Vagina (tissue), 2 donors: ENCODE data around the gene CWF19L1. TPM values are rescaled to one million over a fixed set of nuclear protein-coding genes. Genes with fewer than 3 reads are reported as not detected.

Experiments
- DNase-seq, 2 donors: peaks; one replicate each; pipeline ENCODE4 v3.0.0-alpha.2; 2017; ENCODE audit errors: extremely low spot score in 2 of 2
- H3K27ac ChIP-seq: fragments of 200-600 bp; sonication (generic); one replicate; pipeline ENCODE4 v1.5.1; 2019
- H3K27me3 ChIP-seq: fragments of 200-600 bp; sonication (generic); one replicate; pipeline ENCODE4 v1.5.1; 2019
- H3K36me3 ChIP-seq, 2 donors: fragments of 200-600 bp; sonication (generic); one replicate each; pipeline ENCODE4 v1.5.1; 2017 to 2019
- H3K4me1 ChIP-seq: fragments of 200-600 bp; sonication (generic); one replicate; pipeline ENCODE4 v1.5.1; 2019
- H3K4me3 ChIP-seq, 2 donors: fragments of 200-600 bp; sonication (generic); 1 replicate in 1 of 2; 2 replicates in 1 of 2; pipeline ENCODE4 v1.5.1; 2016 to 2019
- H3K9me3 ChIP-seq: fragments of 200-600 bp; sonication (generic); one replicate; pipeline ENCODE4 v1.5.1; 2019
- CTCF ChIP-seq, 3 experiments: fragments of 450-650 bp in 2 of 3; fragments of 200-600 bp in 1 of 3; sonication (generic) in 1 of 3; IDR thresholded peaks; one replicate each; pipeline ENCODE4 v1.5.1; 2017 to 2019; ENCODE audit warnings: antibody characterized with exemption in 3 of 3, mild to moderate bottlenecking in 2 of 3, moderate library complexity in 2 of 3
- POLR2A ChIP-seq, 2 donors: fragments of 450-650 bp; IDR thresholded peaks; one replicate each; pipeline ENCODE4 v1.6.1; 2017; ENCODE audit warnings: antibody characterized with exemption in 2 of 2, mild to moderate bottlenecking in 2 of 2, moderate library complexity in 2 of 2
- POLR2AphosphoS5 ChIP-seq, 2 donors: sonication (generic); formaldehyde crosslinking; IDR thresholded peaks; one replicate each; pipeline ENCODE4 v1.9.0; 2017; ENCODE audit warnings: antibody characterized with exemption in 2 of 2, mild to moderate bottlenecking in 2 of 2, low read depth in 1 of 2; ENCODE audit not compliant: insufficient read depth in 1 of 2
- intact Hi-C: fragments of 100-400 bp; cut with DNase I; formaldehyde crosslinking; loops from one replicate; pipeline ENCODE4 v1.15.1; 2023
- total RNA-seq: library from RNA; depleted of rRNA; stranded (reverse); fragments of >200 nt; gene quantifications from one replicate; pipeline ENCODE4 v1.2.3, GENCODE V29; 2016

CWF19L1 gene
- total RNA-seq, 1 donor from 2014 or later = 13.3 TPM

DNA sequence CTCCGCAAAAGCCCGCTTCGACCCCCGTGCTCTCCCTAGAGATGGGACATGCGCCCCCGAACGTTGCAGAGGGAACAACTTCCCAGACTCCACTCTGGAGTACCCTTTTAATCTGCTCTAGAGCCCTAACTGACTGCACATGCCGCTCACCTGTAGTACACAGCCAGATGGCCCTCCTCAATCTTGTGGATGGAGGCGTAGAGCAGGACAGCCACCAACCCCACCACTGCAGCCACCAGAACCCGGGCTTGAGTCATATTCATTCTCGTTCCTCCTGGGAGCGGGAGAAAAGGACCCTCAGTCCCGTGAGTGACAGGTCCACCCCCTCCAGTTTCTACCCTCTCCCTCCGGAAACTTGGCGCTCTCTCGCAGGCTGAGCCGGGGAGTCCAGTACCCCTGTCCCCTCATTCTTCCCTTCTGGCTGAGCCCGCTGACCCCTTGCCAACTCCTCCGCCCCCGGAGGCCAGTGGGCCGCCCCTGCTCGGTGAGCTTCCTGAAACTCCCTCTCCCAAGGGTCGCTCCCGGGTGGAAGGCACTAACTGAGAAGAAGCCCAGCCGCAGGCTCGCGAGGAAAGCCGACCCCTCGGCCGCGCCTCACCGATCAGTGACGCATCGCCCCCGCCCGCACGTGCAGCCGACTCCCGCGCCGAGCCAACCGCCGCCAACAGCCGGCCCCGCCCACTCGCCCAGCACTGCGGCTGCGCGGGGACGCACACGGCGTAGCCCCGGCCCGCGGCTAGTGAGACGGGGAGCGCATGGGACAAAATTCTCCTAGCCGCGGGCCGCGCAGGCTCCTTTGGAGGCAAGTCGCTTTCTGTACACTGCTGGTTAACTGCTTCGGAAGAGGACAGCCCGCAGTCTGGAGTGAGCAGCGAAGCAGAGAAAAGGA lies 81.8 kb downstream of the CWF19L1 start, which contains the start of gene ERLIN1:
Gene ERLIN1 (minus strand): TSS at position 666 of the 889 bp plus-strand sequence. CDS start 403 bp downstream, at position 263.
- H3K9me3 ChIP-seq = no peaks in the 10 kb centered on the region
- DNase-seq = peak in 1 of 2 donors; percentile 90
- TF ChIP-seq CTCF (IDR thresholded peaks at IDR 0.05) (peak in 2 of 3 experiments; percentile 5 to 19), POLR2AphosphoS5 (IDR thresholded peaks at IDR 0.05; ENCODE audit: insufficient read depth in 1 of 2, low read depth in 1 of 2) (peak; percentile 67 to 80), POLR2A (IDR thresholded peaks at IDR 0.05) (peak in 1 of 2 donors; percentile 51)
- H3K4me1 ChIP-seq = peaks cover 39% of the 10 kb centered on the region
- peak within 1 kb of the TSS; percentile 62 to 77 for H3K4me3 ChIP-seq
- intact Hi-C loops = no loop called here
- peaks cover 0 to 22% of the 10 kb centered on the region in 2 donors for H3K36me3 ChIP-seq
- no peaks in the 10 kb centered on the region for H3K27me3 ChIP-seq
- peak within 1 kb of the TSS; percentile 72 for H3K27ac ChIP-seq

- H3K27ac ChIP-seq = peak overlapping the region; percentile 72
- intact Hi-C loops = no loop called here
Measured at GRCh38 chr10:100184840-100185239, 82.6 kb downstream of the CWF19L1 start.

DNA sequence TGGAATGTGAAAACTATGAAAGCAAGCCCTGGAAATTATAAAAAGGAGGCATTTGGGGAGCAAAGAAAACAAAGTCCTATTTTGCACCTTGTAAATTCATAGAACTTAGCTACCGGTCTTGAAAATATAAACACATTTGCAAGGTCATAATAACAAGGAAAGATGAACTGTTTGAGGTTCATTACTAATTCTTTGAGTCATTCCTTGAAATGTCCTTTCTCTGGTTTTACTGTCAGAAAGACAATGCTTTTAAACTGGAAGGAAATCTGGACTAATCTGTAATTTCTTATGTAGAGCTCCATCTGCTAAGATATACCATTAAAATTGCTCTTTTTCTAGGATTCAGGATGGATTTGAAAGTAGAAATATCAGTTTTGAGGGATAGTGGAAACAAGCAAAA lies 83.0 kb downstream of the CWF19L1 start:
- DNase-seq = no peak
- Histone ChIP-seq H3K9me3 (no peaks in the 10 kb centered on the region), H3K4me1 (peaks cover 39% of the 10 kb centered on the region), H3K27me3 (no peaks in the 10 kb centered on the region), H3K36me3 (peaks cover 0 to 11% of the 10 kb centered on the region in 2 donors), H3K27ac (peak overlapping the region; percentile 72), H3K4me3 (peak overlapping the region; percentile 62 to 77)
- TF ChIP-seq POLR2AphosphoS5 (IDR thresholded peaks at IDR 0.05; ENCODE audit: insufficient read depth in 1 of 2, low read depth in 1 of 2) (no peak), CTCF (IDR thresholded peaks at IDR 0.05) (no peak), POLR2A (IDR thresholded peaks at IDR 0.05) (no peak)
- intact Hi-C loops = no loop called here

More at GRCh38 chr10:100184840-100185239, 82.6 kb downstream of the CWF19L1 start:
- no peak for DNase-seq
- TF ChIP-seq POLR2AphosphoS5 (IDR thresholded peaks at IDR 0.05; ENCODE audit: insufficient read depth in 1 of 2, low read depth in 1 of 2) (no peak), POLR2A (IDR thresholded peaks at IDR 0.05) (no peak), CTCF (IDR thresholded peaks at IDR 0.05) (no peak)
- Histone ChIP-seq H3K9me3 (no peaks in the 10 kb centered on the region), H3K4me3 (peak overlapping the region; percentile 62 to 77), H3K36me3 (peaks cover 0 to 15% of the 10 kb centered on the region in 2 donors), H3K27me3 (no peaks in the 10 kb centered on the region), H3K4me1 (peaks cover 39% of the 10 kb centered on the region)

DNA sequence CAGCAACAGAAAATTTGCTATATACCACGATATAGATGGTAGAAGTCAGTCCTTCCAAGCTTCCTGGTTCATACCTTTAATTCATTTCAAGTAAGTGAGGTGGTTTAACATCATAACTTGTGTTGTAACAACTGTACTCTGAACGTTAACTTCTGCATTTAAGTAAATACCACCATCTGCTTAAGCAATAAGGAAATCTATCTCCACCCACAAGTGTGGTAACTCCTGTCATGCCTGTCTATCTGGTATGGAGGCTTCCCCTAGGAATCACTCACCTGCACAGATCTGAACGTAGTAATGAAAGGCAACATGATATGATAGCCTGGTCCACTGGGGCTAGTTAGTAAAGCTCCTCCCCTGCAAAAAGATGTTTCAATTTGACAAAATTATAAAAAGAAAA lies 84.0 kb downstream of the CWF19L1 start:
- intact Hi-C loops = no loop called here
- peaks cover 0 to 11% of the 10 kb centered on the region in 2 donors for H3K36me3 ChIP-seq
- H3K4me3 ChIP-seq = no peak overlapping the region
- peaks cover 38% of the 10 kb centered on the region for H3K4me1 ChIP-seq
- DNase-seq = no peak
- H3K9me3 ChIP-seq = no peaks in the 10 kb centered on the region
- H3K27me3 ChIP-seq = no peaks in the 10 kb centered on the region
- no peak overlapping the region for H3K27ac ChIP-seq
- TF ChIP-seq POLR2AphosphoS5 (IDR thresholded peaks at IDR 0.05; ENCODE audit: insufficient read depth in 1 of 2, low read depth in 1 of 2) (peak in 1 of 2 donors; percentile 72), POLR2A (IDR thresholded peaks at IDR 0.05) (no peak), CTCF (IDR thresholded peaks at IDR 0.05) (no peak)
